Endodermal cell (in vitro differentiated cells): ENCODE results near the gene IL3RA. TPM values are rescaled to one million over a fixed set of nuclear protein-coding genes. Genes with fewer than 3 reads are reported as not detected.
"Not testable (repeated sequence)": the region's sequence is repeated elsewhere in the genome, so short reads cannot be mapped to it uniquely, and the experiment has no call there.

ENCODE experiments used
- DNase-seq: peaks from one replicate; pipeline ENCODE4 v3.0.0-alpha.2; 2017
- H3K27ac ChIP-seq: 2 replicates; pipeline ENCODE4 v1.5.1; 2013; ENCODE audit warnings: mild to moderate bottlenecking, low read depth, low read length, moderate library complexity
- H3K27me3 ChIP-seq: 2 replicates; pipeline ENCODE4 v1.6.1; 2013; ENCODE audit warnings: mild to moderate bottlenecking, low read length, moderate library complexity; ENCODE audit not compliant: insufficient read depth, control insufficient read depth, poor library complexity, severe bottlenecking
- H3K36me3 ChIP-seq: 2 replicates; pipeline ENCODE4 v1.7.0; 2013; ENCODE audit warnings: mild to moderate bottlenecking, low read length, moderate library complexity; ENCODE audit not compliant: control insufficient read depth, insufficient read depth
- H3K4me1 ChIP-seq: one replicate; pipeline ENCODE4 v1.7.0; 2013; ENCODE audit warnings: low read length; ENCODE audit not compliant: control insufficient read depth, insufficient read depth
- H3K4me3 ChIP-seq: 2 replicates; pipeline ENCODE4 v1.5.1; 2013; ENCODE audit warnings: mild to moderate bottlenecking, low read length, moderate library complexity
- H3K9ac ChIP-seq: 2 replicates; pipeline ENCODE4 v1.6.1; 2013; ENCODE audit warnings: mild to moderate bottlenecking, low read length, moderate library complexity; ENCODE audit not compliant: poor library complexity, severe bottlenecking; ENCODE audit errors: extremely low read depth
- H3K9me3 ChIP-seq: 2 replicates; pipeline ENCODE4 v1.6.1; 2013; ENCODE audit warnings: mild to moderate bottlenecking, low read length, moderate library complexity; ENCODE audit not compliant: control insufficient read depth
- H3K27ac Mint-ChIP-seq: 2 replicates; pipeline ENCODE4 v1.8.0; 2020; ENCODE audit warnings: mixed read lengths
- H3K27me3 Mint-ChIP-seq: 2 replicates; pipeline ENCODE4 v1.8.0; 2021; ENCODE audit warnings: mild to moderate bottlenecking, mixed read lengths; ENCODE audit not compliant: insufficient read depth
- H3K36me3 Mint-ChIP-seq: 2 replicates; pipeline ENCODE4 v1.8.0; 2020; ENCODE audit warnings: low read depth, mixed read lengths
- H3K4me1 Mint-ChIP-seq: 2 replicates; pipeline ENCODE4 v1.8.0; 2020; ENCODE audit warnings: mixed read lengths
- H3K4me3 Mint-ChIP-seq: 2 replicates; pipeline ENCODE4 v1.8.0; 2020; ENCODE audit warnings: mild to moderate bottlenecking, moderate library complexity, mixed read lengths
- H3K9me3 Mint-ChIP-seq: 2 replicates; pipeline ENCODE4 v1.8.0; 2020; ENCODE audit warnings: mild to moderate bottlenecking, mixed read lengths
- WGBS, 2 experiments: methylation state at CpG; one replicate each; pipeline versions ENCODE4 v1.1.5 to v1.1.7; 2013; ENCODE audit warnings: missing lambda C conversion rate in 2 of 2, mixed read lengths in 1 of 2; ENCODE audit not compliant: insufficient coverage in 1 of 2, insufficient read length in 1 of 2; 5-methylcytosine and 5-hydroxymethylcytosine counted together
- total RNA-seq, 2 donors: library from RNA; stranded (reverse); fragmentation: NEBNext Ultra II Directional in 1 of 2; extraction: Animal tissue kit (Norgen Biotek cat#: 25700) in 1 of 2; gene quantifications; 2 replicates in 1 of 2; 3 replicates in 1 of 2; pipeline ENCODE4 v1.2.1, GENCODE V29; 2021
- TF ChIP-seq, protein P1 (sequence below): fragments of 200-600 bp; sonication (generic); conservative IDR thresholded peaks from 2 replicates; pipeline ENCODE4 v1.5.0; 2021; ENCODE audit warnings: antibody characterized with exemption, mild to moderate bottlenecking

Gene IL3RA
- total RNA-seq, 2 donors from 2014 or later = not detected

DNA sequence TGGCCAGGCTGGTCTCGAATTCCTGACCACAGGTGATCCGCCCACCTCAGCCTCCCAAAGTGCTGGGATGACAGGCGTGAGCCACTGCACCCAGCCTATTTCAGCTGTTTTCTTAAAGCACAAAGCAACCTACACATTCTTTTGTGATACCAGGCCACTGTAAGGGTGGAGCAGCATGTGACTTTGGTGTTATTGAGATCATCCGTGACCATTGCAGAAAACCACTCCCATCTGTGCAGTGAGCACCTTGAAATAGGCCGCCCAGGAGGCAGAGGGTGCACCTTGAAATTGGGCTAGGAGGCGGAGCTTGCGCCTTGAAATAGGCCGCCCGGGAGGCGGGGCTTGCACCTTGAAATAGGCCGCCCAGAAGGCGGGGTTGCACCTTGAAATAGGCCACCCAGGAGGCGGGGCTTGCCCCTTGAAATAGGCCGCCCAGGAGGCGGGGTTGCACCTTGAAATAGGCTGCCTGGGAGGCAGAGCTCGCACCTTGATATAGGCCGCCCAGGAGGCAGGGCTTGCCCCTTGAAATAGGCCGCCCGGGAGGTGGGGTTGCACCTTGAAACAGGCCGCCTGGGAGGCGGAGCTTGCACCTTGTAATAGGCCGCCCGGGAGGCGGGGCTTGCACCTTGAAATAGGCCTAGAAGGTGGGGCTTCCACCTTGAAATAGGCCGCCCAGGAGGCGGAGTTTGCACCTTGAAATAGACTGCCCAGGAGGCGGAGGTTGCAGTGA lies 64.3 kb downstream of the IL3RA start:
- WGBS, 2 experiments = 89 to 90% methylated on average over 20 to 27 of the region's 27 CpGs
- no peaks in the 10 kb centered on the region for H3K27me3 ChIP-seq
- H3K27me3 Mint-ChIP-seq = no peaks in the 10 kb centered on the region
- peak; percentile 97 for DNase-seq
- H3K9me3 ChIP-seq = no peaks in the 10 kb centered on the region
- H3K36me3 Mint-ChIP-seq = peaks cover 34% of the 10 kb centered on the region
- TF ChIP-seq, protein P1, sequence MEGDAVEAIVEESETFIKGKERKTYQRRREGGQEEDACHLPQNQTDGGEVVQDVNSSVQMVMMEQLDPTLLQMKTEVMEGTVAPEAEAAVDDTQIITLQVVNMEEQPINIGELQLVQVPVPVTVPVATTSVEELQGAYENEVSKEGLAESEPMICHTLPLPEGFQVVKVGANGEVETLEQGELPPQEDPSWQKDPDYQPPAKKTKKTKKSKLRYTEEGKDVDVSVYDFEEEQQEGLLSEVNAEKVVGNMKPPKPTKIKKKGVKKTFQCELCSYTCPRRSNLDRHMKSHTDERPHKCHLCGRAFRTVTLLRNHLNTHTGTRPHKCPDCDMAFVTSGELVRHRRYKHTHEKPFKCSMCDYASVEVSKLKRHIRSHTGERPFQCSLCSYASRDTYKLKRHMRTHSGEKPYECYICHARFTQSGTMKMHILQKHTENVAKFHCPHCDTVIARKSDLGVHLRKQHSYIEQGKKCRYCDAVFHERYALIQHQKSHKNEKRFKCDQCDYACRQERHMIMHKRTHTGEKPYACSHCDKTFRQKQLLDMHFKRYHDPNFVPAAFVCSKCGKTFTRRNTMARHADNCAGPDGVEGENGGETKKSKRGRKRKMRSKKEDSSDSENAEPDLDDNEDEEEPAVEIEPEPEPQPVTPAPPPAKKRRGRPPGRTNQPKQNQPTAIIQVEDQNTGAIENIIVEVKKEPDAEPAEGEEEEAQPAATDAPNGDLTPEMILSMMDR = no peak
- no peak overlapping the region for H3K4me3 ChIP-seq
- no peak overlapping the region for H3K27ac ChIP-seq
- H3K4me1 ChIP-seq = no peaks in the 10 kb centered on the region
- H3K9ac ChIP-seq = no peak overlapping the region
- H3K4me3 Mint-ChIP-seq = no peak overlapping the region
- H3K4me1 Mint-ChIP-seq = peaks cover 2% of the 10 kb centered on the region
- H3K27ac Mint-ChIP-seq = no peak overlapping the region
- H3K9me3 Mint-ChIP-seq = no peaks in the 10 kb centered on the region
- peaks cover 59% of the 10 kb centered on the region for H3K36me3 ChIP-seq

DNA sequence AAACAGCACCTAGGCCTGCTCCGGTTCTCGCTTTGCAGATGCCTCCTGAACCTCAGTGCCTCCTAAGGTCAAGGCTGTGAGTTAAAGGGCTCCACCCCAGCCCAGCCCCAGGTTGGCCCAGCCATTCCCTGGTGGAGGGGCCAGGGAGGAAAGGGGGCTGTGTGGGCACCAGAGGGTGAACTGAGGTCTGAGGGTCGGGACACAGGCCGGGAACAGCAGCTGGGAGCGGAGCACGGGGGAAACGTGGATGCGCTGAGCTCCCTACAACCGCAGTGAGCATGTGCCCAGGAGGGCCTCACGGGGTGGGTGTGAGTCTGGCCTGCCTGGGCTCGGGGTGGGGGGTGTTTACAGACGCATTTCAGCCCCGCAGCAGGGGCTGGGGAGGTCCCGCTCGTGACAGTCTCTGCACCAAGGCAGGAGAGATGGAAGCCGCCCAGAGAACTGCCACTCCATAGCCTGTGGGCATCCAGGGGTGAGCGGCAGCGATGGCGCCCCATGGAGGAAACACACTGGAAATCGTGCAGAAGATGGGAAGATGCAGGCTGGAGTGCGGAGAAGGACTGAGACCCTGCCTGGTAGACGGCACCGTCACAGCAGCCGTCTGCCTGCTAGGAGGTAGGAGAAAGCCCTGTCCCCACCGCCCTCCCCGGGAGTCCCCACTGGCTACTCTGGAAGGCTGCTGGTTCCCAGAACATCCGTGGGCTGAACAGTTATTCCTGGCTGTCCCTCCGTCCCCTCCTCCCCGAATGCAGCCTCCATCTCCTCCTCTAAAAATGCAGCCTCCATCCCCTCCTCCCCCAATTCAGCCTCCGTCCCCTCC lies 65.2 kb downstream of the IL3RA start:
- Histone ChIP-seq H3K27ac (no peak overlapping the region), H3K9ac (no peak overlapping the region), H3K9me3 (no peaks in the 10 kb centered on the region), H3K36me3 (peaks cover 60% of the 10 kb centered on the region), H3K4me3 (no peak overlapping the region), H3K27me3 (no peaks in the 10 kb centered on the region), H3K4me1 (no peaks in the 10 kb centered on the region)
- TF ChIP-seq, protein P1 = no peak
- no peaks in the 10 kb centered on the region for H3K4me1 Mint-ChIP-seq
- DNase-seq = no peak
- WGBS, 2 experiments = 95 to 96% methylated on average over 15 to 30 of the region's 30 CpGs
- H3K27me3 Mint-ChIP-seq = no peaks in the 10 kb centered on the region
- H3K4me3 Mint-ChIP-seq = no peak overlapping the region
- no peak overlapping the region for H3K27ac Mint-ChIP-seq
- H3K9me3 Mint-ChIP-seq = no peaks in the 10 kb centered on the region
- peaks cover 25% of the 10 kb centered on the region for H3K36me3 Mint-ChIP-seq

DNA sequence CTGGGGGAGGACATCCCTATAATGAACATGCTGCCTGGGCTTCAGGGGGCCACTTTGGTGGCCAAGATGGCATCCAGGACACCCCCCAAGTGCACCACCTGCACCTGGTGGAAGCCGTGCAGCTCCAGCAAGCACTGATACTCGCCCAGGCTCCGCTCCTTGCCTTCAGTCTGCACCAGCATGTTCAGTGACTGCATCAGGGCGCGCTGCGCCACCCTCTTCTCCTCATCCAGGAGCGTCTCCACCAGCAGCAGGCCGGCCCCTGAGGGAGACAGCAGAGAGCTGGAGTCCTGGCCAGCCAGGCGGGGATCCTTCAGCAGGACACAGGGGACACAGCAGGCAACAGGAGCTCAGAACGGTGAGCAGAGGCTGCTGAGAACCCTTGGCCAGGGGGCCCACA lies 66.6 kb downstream of the IL3RA start:
- H3K27me3 ChIP-seq = no peaks in the 10 kb centered on the region
- no peak overlapping the region for H3K27ac ChIP-seq
- no peaks in the 10 kb centered on the region for H3K9me3 Mint-ChIP-seq
- H3K36me3 Mint-ChIP-seq = peaks cover 23% of the 10 kb centered on the region
- H3K36me3 ChIP-seq = peaks cover 63% of the 10 kb centered on the region
- no peaks in the 10 kb centered on the region for H3K4me1 ChIP-seq
- H3K27me3 Mint-ChIP-seq = no peaks in the 10 kb centered on the region
- no peaks in the 10 kb centered on the region for H3K9me3 ChIP-seq
- no peaks in the 10 kb centered on the region for H3K4me1 Mint-ChIP-seq
- no peak overlapping the region for H3K27ac Mint-ChIP-seq
- DNase-seq = no peak
- TF ChIP-seq, protein P1 = no peak
- H3K4me3 ChIP-seq = no peak overlapping the region
- no peak overlapping the region for H3K9ac ChIP-seq
- no peak overlapping the region for H3K4me3 Mint-ChIP-seq
- WGBS, 2 experiments = 98 to 100% methylated on average over 2 to 10 of the region's 10 CpGs

DNA sequence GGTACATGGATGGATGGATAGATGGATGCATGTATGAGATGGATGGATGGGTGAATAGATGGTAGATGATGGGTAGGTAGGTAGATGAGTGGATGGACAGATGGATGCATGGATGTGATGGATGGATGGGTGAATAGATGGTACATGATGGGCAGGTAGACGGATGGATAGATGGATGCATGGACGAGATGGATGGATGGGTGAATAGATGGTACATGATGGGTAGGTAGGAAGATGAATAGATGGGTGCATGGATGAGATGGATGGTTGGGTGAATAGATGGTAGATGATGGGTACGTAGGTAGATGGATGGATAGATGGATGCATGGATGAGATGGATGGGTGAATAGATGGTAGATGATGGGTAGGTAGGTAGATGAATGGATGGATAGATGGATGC lies 67.3 kb downstream of the IL3RA start:
- DNase-seq, H3K27me3 Mint-ChIP-seq, H3K27me3 ChIP-seq, H3K9ac ChIP-seq, H3K4me1 Mint-ChIP-seq, H3K27ac ChIP-seq, H3K4me3 Mint-ChIP-seq, H3K9me3 Mint-ChIP-seq, H3K27ac Mint-ChIP-seq, H3K4me3 ChIP-seq, H3K9me3 ChIP-seq, H3K4me1 ChIP-seq: not testable (repeated sequence)
- WGBS, 2 experiments = 91 to 95% methylated on average over 3 of the region's 3 CpGs
- peaks cover 20% of the 10 kb centered on the region for H3K36me3 Mint-ChIP-seq
- peaks cover 63% of the 10 kb centered on the region for H3K36me3 ChIP-seq

GRCh38 chrX:1405769-1406168 lies 69.2 kb downstream of the IL3RA start:
- not testable (repeated sequence) for DNase-seq, H3K36me3 Mint-ChIP-seq, H3K9me3 Mint-ChIP-seq, H3K9me3 ChIP-seq, H3K27ac ChIP-seq, H3K4me3 Mint-ChIP-seq, H3K27me3 ChIP-seq, H3K27me3 Mint-ChIP-seq, H3K9ac ChIP-seq, H3K4me1 ChIP-seq, H3K4me3 ChIP-seq, H3K4me1 Mint-ChIP-seq, H3K27ac Mint-ChIP-seq
- WGBS, 2 experiments = 92 to 97% methylated on average over 2 of the region's 2 CpGs
- peaks cover 54% of the 10 kb centered on the region for H3K36me3 ChIP-seq
